Inferior parietal cortex (tissue), 1 donor: Measurements from ENCODE around the gene HADHA.

ENCODE experiments used
- DNase-seq: peaks from one replicate; pipeline ENCODE4 v3.0.0-alpha.2; 2016; ENCODE audit errors: extremely low spot score

The HADHA gene

DNA sequence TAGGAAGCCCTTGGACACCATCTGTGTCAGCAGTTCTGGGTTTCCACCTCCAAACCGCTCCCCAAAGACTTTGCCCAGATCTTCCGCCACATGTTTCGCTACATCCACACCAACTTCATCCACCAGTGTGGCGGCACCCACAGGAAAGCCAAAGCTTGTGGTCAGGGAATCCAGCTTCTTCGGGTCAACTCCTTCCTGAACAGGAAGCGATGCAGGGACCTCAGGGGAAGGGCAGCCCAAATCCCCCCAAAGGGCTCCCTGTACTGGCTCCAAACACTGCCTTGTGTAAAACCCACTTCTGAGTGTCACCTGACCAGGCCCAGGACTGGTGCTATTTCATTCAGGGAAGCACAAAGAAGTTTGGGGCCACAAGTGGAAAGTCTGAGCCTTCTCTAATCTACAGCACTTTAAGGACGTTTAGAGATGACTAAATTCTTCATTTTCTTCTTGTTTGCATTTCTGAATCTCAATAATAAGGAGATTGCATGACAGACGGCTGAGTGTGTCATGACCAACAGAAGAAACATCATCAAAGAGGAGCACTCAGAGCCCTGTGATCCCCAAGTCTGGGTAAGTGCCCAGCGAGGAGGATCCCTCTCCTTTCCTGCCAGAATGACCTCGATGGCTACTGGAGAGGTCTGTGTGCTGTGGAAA, 50.7 kb downstream of the HADHA start:
- no peak for DNase-seq

DNA sequence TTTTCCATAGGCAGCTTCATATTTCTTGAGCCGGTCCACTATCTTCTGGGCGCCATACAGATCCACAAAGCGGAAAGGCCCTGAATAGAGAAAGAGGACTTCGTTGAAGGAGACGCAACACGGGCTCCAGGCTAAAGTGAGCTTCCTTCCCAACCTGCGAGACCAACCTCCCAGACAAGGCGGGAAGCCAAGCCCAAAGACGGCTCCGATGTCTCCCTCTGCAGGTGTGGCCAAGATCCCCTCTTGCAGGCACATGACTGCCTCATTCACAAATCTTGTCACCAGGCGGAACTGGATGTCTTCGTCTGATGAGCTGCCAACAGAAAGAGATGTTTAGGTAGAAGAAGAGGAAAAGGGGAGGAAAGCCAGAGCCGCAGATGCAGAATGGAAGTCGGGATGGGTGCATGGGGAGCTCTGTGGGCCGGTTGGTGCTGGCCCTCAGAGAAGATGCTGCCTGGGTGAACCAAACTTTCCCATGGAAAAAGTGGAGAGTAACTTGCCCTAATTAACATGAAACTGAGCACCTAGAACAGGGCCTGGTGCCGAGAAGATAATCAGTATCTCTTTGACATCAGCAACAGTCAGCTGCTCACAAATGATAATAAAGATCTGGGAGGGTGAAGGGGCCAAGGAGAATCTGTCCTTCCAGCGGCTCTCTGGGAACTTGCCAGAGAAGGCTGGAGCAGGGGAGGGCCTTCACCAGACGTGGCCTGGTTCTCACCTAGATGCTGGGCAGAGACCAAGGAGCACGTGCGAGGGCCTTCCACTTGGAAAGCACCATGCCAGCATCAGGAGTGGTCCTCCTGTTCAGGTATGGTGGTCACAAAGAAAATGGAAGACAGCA, 52.9 kb downstream of the HADHA start:
- DNase-seq, result no peak

DNA sequence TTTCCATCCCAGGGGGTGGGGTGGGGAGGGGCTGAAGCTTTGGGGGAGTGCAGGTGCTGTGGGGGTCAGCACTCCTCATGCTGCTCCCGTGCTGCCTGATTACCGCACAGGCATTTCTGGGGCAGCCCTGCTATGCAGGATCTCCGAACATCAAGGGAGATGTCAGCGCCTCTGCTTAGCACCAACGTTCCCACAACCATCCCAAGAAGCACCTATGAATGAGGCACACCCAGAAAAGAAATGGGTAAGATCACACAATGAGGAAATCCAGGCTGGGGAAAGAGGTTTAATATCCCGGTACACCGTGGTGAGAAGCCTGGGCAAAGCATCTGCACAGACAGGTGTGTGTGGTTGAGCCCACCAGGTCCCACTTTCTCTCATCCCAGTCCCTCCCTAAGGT, 54.1 kb downstream of the HADHA start:
- no peak for DNase-seq

DNA sequence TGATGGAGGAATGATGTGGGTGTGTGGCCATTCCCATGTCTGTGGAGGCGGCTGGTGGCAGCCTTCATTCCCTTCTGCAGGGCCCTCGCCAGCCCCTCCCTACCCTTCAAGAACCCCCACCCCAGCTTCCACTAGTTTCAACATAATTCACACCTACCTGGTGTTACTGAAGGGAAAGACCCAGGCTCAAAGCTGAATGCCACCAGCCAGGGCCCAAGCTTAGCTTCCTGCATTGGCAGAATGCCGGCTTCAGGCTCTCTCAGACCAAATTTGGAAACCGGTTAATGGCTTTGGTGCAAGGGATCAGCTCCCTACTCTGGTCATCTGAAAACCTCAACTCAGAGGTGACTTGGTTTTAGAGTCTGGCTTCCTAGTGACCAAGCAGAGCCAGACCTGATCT, 54.7 kb downstream of the HADHA start:
- DNase-seq, result no peak

DNA sequence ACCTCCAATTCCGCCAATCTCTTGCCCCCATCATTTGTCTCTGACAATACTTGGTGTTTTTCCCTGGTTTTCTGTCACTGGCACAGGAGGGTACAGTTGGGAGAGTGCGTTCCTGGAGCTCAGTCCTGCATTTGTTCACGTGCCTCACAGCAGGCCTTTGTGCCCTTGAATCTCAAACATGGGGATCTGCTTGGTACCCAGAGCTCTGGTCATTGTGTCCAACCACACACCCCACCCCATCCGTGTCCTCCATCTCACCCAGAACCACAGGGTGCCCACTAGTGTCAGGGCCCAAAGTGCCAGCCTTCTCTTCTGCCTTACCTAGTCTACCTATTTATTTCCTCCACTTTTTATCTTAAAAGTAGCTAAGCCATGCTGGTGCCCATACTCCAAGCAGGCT, 55.3 kb downstream of the HADHA start:
- no peak for DNase-seq

DNA sequence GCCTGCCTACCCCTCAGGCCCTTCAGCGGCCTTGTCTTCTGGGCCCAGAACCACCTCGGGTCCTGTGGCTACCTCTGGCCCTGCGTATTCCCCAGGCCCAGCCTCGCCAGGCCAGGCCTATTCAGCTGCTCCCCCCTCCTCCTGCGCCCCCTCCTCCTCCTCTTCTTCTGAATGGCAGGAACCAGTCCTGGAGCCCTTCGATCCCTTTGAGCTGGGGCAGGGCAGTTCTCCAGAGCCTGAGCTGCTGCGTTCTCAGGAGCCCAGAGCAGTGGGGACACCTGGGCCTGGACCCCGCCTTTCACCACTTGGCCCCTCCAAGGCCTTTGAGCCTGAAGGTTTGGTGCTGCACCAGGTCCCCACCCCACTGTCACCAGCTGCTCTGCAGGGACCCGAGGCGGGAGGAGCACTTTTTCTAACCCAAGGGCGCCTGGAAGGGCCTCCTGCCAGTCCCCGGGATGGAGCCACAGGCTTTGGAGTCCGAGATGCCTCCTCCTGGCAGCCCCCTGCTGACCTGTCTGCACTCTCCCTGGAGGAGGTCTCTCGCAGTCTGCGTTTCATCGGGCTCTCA, 56.8 kb downstream of the HADHA start:
- DNase-seq, result no peak

DNA sequence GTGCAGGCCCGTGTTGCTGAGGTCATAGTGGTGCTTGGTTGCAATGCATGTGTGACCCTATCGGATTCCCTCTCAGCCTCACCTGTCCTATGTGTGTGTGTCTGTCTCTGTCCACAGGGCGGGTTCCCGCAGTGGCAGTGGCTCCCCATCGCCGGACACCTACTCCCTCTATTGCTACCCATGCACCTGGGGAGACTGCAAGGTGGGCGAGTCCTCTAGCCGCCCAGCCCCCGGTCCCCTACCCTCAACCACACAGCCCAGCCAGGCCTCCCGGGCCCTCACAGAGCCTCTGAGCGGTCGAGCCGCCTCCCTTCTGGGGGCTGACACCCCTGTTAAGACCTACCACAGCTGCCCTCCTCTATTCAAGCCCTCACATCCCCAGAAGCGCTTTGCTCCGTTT, 57.3 kb downstream of the HADHA start:
- DNase-seq, result no peak

DNA sequence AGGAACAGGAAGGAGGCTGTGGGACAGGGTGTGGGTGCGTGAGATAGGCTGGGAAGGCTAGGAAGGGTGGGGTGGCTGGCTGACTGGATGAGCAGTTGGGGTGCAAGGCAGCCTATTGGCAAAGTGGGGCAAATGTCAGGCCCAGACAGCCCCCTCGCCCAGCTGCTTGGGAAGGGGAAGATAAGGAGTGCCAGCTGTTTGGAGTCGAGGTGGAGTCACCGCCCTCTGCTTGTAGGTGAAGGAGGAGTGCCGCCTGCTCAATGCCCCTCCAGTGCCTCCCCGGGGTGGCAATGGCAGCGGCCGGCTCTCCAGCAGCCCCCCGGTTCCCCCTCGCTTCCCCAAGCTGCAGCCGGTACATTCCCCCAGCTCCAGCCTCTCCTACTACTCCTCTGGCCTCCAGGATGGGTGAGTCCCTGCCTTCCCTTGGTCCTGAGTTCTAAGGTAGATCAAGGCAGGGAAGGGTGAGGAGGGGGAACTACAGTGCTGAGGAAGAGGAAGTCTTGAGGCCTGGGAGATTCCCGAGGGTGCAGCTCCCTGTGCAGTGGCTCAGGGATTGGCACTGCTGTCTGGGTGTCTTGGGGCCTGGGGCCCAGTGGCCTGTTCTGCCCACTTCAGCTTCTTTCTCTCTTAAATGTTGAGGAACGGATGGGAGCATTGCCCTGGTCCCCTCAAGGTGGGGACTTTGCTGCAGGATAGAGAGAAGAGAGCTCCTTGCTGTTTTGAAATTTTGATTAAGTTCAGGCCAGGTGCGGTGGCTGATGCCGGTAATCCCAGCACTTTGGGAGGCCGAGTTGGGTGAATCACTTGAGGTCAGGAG, 58.3 kb downstream of the HADHA start:
- DNase-seq, result no peak

DNA sequence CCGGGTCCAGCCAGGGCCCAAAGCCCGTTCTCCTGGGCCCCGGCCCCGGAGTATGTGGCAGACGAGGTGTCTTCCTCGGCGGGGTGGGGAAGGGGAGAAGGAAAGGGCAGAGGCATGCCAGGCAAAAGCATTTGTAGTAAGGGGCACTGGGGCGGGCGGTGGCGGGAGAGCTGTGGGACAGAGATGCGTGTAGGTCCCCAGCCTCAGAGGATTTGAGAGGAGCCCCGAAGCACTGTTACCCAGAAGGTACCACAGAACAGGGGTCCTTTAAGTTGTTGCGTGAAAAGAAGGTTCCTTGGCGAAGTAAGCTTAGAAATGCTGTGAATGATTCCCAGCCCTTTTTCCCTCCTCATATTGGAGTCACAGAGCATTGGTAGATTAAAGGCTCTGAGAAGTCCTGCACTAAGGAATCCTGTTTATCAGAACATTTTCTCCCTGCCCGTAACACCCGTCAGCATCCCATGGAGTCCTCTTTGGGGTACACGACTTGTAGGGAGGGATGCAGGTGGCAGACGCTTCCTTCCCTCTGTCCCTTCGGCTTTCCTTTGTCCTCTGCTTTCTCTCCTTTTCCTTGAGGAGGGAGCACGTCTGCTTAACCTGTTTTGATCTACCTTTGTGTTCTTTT, 59.0 kb downstream of the HADHA start:
- no peak for DNase-seq

DNA sequence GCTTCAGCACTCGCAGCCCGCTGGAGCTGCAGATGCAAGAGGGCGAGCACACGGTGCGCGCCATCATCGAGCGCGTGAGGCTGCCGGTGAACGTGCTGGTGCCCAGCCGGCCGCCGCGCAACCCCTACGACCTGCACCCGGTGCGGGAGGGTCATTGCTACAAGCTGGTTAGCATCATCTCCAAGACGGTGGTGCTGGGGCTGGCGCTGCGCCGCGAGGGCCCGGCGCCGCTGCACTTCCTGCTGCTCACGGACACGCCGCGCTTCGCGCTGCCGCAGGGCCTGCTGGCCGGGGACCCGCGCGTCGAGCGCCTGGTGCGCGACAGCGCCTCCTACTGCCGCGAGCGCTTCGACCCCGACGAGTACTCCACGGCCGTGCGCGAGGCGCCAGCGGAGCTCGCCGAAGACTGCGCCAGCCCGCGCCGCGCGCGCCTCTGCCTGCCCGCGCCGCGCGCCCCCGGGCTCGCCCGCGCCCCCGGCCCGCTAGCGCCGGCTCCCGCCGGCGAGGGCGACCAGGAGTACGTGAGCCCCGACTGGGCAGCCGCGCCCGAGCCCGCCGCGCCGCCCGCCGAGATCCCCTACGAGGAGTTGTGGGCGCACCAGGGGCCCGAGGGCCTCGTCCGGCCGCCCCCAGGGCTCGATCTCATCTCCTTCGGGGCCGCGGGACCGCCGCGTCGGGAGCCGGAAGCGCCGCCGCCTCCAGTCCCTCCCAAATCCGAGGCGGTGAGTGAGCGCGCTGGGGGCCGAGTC, 59.7 kb downstream of the HADHA start:
- no peak for DNase-seq

DNA sequence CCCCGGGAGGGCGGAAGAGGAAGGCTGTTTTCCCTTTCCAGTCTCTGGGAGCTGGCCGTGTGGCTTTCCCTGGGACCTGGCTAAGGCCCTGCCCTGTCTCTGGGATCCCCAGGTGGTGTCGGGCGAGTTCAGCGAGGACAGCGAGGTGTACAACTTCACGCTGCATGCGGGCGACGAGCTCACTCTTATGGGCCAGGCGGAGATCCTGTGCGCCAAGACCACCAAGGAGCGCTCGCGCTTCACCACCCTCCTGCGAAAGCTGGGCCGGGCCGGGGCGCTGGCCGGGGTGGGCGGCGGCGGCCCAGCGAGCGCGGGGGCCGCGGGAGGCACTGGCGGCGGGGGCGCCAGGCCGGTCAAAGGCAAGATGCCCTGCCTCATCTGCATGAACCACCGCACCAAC, 60.3 kb downstream of the HADHA start:
- no peak for DNase-seq

DNA sequence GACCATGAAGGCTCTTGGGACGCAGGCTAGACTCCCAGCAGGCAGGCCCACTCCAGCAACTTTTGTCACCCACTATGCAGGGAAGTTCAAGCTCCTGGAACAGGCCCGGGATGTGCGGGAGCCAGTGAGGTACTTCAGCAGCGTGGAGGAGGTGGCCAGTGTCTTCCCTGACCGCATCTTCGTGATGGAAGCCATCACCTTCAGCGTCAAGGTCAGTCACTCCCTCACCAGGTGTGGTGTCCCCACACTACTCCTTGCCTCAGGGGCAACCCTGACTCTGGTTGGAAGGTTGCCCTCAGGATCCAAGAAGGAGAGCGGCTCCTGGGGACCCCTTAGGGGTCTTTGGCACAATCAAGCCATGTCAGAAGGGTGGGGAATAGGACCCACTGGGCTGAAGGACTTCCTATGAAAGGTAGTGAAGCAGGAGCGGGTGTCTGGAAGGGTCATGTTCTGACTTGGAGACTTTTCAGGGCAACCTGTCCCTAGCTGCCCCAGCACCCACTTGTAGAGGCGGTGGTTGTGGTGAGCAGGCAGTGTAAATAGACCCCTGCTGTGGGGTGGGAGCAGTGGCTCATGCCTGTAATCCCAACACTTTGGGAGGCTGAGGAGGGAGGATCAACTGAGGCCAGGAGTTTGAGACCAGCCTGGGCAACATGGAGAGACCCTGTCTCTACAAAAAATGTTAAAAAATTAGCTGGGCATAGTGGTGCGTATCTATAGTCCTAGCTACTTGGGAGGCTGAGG, 61.4 kb downstream of the HADHA start:
- no peak for DNase-seq

DNA sequence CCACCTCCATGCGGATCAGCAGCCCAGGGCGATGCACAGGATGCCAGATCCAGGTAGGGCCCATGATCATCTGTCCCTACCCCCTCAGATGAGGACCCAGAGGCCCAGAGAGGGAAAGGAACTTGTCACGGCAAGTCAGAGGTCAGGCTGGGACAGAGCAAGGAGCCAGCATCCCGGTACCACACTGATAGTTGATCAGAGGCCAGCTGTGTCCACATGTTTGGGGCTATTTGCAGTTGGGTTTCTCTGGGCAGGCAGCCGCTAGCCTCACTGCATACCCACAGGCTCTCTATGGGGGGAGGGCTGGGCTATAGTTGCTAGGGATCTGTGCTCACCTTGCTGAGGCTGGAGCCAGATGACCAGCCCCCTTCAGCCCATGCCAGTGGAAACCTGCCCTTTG, 62.0 kb downstream of the HADHA start:
- DNase-seq, result no peak

DNA sequence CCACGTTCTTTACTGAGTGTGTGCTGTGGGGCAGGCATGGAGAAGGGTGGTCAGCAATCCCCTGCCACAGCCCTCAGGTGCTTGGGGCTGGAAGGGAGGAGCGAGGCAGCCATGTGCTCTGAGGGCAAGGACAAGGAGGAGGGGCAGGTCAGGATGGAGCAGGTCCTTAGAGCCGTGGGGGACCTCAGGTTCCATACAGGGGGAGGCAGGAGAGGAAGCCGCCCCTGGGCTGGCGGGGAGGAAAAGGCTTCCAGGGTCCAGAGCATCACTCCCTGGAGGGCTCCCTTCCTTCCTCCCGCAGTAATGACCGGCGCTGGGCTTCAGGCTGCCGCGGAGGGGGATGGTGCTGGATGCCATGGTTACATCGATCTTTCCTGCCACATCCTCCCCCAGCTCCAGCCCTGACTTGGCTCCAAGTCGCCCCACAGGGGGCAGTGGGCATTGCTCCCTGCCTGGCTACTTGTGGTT, 65.0 kb downstream of the HADHA start:
- no peak for DNase-seq

DNA sequence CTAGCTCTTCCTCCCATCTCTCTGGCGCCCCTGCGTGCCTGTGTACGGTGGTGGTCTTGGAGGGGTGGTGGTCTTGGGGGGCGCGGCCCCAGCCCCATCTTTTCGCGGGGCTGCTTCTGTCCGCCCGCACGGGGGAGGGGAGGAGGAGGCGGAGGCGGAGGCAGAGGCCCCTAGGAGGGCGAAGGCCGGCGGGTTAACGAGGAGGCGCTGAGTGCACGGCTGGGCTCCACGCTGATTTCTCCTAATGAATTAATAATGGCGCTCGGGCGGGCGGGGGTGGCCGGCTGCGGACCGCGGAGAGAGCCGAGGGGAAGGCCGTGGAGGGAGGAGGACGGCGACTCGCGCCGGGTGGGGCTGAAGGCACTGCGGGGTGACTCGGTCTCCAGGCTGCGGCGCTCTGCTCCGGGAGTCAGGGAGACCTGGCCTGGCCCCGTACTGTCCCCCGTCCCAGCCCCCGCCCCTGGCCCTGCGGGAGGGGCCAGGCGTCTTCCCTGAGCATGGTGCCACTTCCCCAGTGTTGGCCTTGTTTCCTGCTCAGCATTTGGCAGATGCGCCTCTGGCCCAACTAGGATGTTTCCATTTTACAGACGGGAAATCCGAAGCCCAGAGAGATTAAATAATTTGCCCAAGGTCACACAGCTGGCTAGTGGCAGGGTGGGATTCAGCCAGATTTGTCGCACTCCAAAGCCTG, 65.5 kb downstream of the HADHA start:
- no peak for DNase-seq

DNA sequence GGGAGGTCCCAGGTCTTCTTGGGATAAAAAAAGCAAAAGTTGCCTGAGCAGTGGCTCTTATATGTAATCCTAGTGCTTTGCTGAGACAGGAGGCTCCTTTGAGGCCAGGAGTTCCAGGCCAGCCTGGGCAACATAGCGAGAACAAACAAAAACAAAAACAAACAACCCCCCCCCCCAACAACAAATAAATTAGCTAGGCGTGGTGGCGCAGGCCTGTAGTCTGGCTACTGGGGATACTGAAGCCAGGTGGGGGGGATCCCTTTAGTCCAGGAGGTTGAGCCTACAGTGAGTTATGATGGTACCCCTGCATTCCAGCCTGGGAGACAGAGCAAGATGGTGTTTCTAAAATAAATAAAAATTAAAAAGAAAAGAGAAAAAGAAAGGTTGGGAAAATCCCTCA, 66.2 kb downstream of the HADHA start:
- DNase-seq, result no peak

DNA sequence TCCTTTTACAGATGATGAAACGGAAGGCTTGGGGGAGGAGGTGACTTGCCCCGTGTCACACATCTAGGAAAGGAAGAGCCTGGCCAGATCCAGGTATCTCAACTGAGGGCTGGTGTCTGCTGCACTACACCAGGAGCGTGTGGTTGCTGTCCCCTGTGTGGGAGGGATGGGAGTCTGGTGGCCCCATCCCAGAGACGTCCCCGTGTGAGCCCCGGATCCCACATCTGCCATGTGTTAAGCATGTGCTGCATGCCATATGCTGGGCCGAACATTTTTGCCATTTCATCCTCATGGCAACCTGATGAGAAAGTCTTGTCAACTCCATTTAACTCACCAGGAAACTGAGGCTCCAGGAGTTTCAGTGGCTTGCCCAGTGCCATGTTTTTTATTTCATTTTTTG, 67.3 kb downstream of the HADHA start:
- DNase-seq, result no peak

DNA sequence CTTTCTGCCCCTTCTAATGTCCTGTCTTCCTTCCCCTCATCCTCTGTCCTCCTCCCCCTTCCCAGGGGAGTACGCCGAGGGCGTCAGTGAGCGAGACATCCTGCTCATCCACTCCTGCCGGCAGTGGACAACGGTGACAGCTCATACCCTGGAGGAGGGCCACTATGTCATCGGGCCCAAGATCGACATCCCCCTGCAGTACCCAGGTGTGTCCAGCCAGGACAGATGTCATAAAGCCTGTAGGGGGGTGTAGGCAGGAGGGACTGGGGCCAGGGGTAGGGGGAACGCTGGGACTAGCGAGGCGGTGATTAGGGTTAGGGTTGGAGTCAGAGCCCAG, 68.2 kb downstream of the HADHA start:
- DNase-seq, result no peak

DNA sequence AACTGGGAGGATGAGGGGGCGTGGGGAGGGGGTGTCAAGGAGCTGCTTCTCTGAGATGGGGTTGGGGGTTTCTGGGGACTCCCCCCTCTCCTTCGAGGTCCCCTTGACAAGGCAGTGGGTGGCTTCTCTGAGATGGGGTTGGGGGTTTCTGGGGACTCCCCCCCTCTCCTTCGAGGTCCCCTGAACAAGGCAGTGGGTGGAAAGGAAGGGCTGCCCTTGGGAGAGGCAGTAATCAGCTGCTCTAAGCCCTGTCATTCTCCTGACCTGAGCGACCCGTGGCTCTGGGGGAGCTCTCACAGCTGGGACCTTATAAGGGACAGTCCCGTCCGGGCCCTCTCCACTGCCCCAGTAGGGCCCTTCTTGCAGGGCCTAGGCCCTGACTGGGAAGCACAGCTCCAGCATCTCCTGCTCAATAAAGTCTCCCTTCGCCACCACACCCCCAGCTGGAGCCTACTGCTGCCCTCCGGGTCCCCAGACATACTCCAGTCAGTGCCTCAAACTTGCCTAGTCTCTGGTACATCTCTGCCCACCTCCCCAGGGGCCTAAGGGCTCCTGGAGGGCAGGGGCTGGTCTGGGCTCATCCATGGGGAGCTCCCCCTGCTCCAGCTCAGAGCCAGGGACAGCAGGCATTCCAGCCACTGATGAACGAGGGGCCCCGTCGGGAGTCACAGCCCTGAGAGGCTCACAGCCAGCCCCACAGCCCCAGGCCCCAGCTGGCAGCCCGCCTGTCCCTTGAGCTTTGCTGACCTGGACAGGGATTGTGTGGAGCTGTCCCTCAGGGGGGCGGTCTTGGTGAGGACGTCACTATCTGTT, 68.8 kb downstream of the HADHA start:
- no peak for DNase-seq
